Transverse colon (tissue), 4 donors: Measurements from ENCODE around the gene RBM20. TPM values are rescaled to one million over a fixed set of nuclear protein-coding genes. Genes with fewer than 3 reads are reported as not detected.

Experiments
- DNase-seq: peaks from one replicate; pipeline ENCODE4 v3.0.0-alpha.2; 2019
- H3K27ac ChIP-seq, 4 donors: fragments of 200-600 bp; sonication (generic); 2 replicates each; pipeline ENCODE4 v1.5.1; 2016 to 2018; ENCODE audit warnings: inconsistent platforms in 4 of 4
- H3K27me3 ChIP-seq: fragments of 200-600 bp; sonication (generic); 2 replicates; pipeline ENCODE4 v1.5.1; 2017; ENCODE audit warnings: inconsistent platforms
- H3K36me3 ChIP-seq, 4 donors: fragments of 200-600 bp; sonication (generic); 2 replicates each; pipeline ENCODE4 v1.5.1; 2017 to 2019; ENCODE audit warnings: inconsistent platforms in 4 of 4
- H3K4me1 ChIP-seq, 4 donors: fragments of 200-600 bp; sonication (generic); 2 replicates each; pipeline ENCODE4 v1.5.1; 2017 to 2020; ENCODE audit warnings: inconsistent platforms in 4 of 4
- H3K4me3 ChIP-seq, 4 donors: fragments of 200-600 bp; sonication (generic); 1 replicate in 1 of 4; 2 replicates in 3 of 4; pipeline versions ENCODE4 v1.5.1 to v1.6.1; 2017 to 2019; ENCODE audit warnings: inconsistent platforms in 4 of 4
- H3K9me3 ChIP-seq, 2 donors: fragments of 200-600 bp; sonication (generic); 2 replicates each; pipeline ENCODE4 v1.5.1; 2017 to 2019; ENCODE audit warnings: inconsistent platforms in 2 of 2
- EP300 ChIP-seq: sonication (generic); formaldehyde crosslinking; IDR thresholded peaks from one replicate; pipeline ENCODE4 v1.6.1; 2017; ENCODE audit warnings: antibody characterized with exemption, low read depth
- POLR2A ChIP-seq: fragments of 450-650 bp; IDR thresholded peaks from one replicate; pipeline ENCODE4 v1.6.1; 2016; ENCODE audit warnings: antibody characterized with exemption, mild to moderate bottlenecking, moderate library complexity
- POLR2AphosphoS5 ChIP-seq, 3 donors: sonication (generic); formaldehyde crosslinking; IDR thresholded peaks; one replicate each; pipeline ENCODE4 v1.6.1; 2016; ENCODE audit warnings: antibody characterized with exemption in 3 of 3
- WGBS, 2 donors: methylation state at CpG; one replicate each; pipeline ENCODE4 v1.1.5; 2018; ENCODE audit warnings: low coverage in 1 of 2; 5-methylcytosine and 5-hydroxymethylcytosine counted together
- in situ Hi-C, 4 donors: fragments of 200-750 bp; cut with MboI; loops; one replicate each; pipeline versions ENCODE4 v1.15.0 to v1.15.1; 2017; ENCODE audit warnings: low sequenced_read_pairs in 3 of 4, low pct_ligation_motif_present in 1 of 4, low pct_unique_long_range_greater_than_20kb in 1 of 4
- intact Hi-C: fragments of 100-400 bp; cut with DNase I; formaldehyde crosslinking; loops from one replicate; pipeline ENCODE4 v1.15.1; 2023; ENCODE audit warnings: low total_unique reads
- total RNA-seq, 4 donors: library from RNA; depleted of rRNA; stranded (reverse); fragments of >200 nt; gene quantifications; one replicate each; pipeline ENCODE4 v1.1.0, GENCODE V29; 2016
- TF ChIP-seq, protein P1 (sequence below), 5 experiments: fragments of 200-600 bp in 3 of 5; fragments of 450-650 bp in 2 of 5; sonication (generic) in 3 of 5; IDR thresholded peaks; 1 replicate in 2 of 5; 2 replicates in 3 of 5; pipeline ENCODE4 v1.5.1; 2016 to 2017; ENCODE audit warnings: antibody characterized with exemption in 5 of 5, inconsistent platforms in 3 of 5, mild to moderate bottlenecking in 2 of 5, moderate library complexity in 1 of 5

Gene RBM20
- total RNA-seq, 4 donors from 2014 or later, result 1.2 to 10.5 (median 2.9) TPM

DNA sequence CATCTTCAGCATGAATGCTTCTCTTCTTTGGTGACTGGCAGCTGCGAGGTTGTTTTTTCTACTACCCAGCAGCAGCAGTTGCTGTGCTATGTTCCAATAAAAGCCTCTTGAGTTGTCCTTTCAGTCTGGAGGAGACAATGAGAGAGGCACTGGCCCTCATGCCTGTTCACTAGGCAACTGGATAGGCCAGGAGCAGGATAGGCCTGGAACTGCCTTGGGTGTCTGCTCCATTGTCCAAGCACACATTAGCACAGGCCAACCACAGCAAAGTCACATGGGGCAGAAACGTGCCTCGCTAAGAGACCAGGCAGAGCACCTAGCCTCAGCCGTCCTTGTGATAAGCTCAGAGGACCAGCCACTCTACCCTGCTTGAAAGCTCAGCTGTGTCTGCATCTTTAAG, 150.7 kb downstream of the RBM20 start:
- Histone ChIP-seq H3K4me3 (no peak overlapping the region), H3K27me3 (no peaks in the 10 kb centered on the region), H3K36me3 (no peaks in the 10 kb centered on the region), H3K27ac (peak overlapping the region in 3 of 4 donors; percentile 54 to 59 (median 57)), H3K4me1 (peaks cover 7 to 43% (median 12%) of the 10 kb centered on the region in 4 donors), H3K9me3 (no peaks in the 10 kb centered on the region)
- intact Hi-C loops (no loop called here), in situ Hi-C loops (loop anchor here in 1 of 4 donors (25.0 kb wide), 1 partner anchor 92 kb away; no protein-coding TSS in a partner anchor)
- DNase-seq, result no peak
- no peak for TF ChIP-seq POLR2A
- TF ChIP-seq POLR2AphosphoS5 (IDR thresholded peaks at IDR 0.05), result no peak
- TF ChIP-seq EP300, result no peak
- TF ChIP-seq, protein P1, sequence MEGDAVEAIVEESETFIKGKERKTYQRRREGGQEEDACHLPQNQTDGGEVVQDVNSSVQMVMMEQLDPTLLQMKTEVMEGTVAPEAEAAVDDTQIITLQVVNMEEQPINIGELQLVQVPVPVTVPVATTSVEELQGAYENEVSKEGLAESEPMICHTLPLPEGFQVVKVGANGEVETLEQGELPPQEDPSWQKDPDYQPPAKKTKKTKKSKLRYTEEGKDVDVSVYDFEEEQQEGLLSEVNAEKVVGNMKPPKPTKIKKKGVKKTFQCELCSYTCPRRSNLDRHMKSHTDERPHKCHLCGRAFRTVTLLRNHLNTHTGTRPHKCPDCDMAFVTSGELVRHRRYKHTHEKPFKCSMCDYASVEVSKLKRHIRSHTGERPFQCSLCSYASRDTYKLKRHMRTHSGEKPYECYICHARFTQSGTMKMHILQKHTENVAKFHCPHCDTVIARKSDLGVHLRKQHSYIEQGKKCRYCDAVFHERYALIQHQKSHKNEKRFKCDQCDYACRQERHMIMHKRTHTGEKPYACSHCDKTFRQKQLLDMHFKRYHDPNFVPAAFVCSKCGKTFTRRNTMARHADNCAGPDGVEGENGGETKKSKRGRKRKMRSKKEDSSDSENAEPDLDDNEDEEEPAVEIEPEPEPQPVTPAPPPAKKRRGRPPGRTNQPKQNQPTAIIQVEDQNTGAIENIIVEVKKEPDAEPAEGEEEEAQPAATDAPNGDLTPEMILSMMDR (IDR thresholded peaks at IDR 0.05), result no peak
- 85 to 100% methylated on average over 1 to 4 of the region's 4 CpGs for WGBS, 2 donors

DNA sequence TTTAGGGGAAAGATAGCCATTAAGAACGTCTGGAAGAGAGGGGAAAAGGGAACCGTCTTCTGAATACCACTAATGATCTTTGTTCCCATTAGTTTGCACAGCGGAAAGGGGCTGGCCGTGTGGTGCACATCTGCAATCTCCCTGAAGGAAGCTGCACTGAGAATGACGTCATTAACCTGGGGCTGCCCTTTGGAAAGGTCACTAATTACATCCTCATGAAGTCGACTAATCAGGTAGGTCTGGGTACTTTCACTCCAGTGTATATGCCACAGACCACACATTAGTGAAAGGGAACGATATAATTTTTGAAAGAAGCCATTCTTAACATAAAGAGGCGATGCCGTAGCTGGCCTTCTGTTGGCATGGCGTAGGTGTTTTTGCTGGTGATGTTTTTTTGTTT, 153.3 kb downstream of the RBM20 start:
- no peaks in the 10 kb centered on the region for H3K9me3 ChIP-seq
- 63 to 83% methylated on average over 4 to 10 of the region's 10 CpGs for WGBS, 2 donors
- H3K27me3 ChIP-seq, result no peaks in the 10 kb centered on the region
- H3K36me3 ChIP-seq, result no peaks in the 10 kb centered on the region
- no peak for DNase-seq
- no peak overlapping the region for H3K4me3 ChIP-seq
- in situ Hi-C loops (loop anchor here in 1 of 4 donors (25.0 kb wide), 1 partner anchor 90 kb away; no protein-coding TSS in a partner anchor), intact Hi-C loops (no loop called here)
- no peak for TF ChIP-seq EP300
- TF ChIP-seq POLR2AphosphoS5 (IDR thresholded peaks at IDR 0.05), result no peak
- TF ChIP-seq, protein P1 (IDR thresholded peaks at IDR 0.05), result no peak
- TF ChIP-seq POLR2A, result no peak
- H3K4me1 ChIP-seq, result peaks cover 5 to 25% (median 7%) of the 10 kb centered on the region in 4 donors
- no peak overlapping the region for H3K27ac ChIP-seq

DNA sequence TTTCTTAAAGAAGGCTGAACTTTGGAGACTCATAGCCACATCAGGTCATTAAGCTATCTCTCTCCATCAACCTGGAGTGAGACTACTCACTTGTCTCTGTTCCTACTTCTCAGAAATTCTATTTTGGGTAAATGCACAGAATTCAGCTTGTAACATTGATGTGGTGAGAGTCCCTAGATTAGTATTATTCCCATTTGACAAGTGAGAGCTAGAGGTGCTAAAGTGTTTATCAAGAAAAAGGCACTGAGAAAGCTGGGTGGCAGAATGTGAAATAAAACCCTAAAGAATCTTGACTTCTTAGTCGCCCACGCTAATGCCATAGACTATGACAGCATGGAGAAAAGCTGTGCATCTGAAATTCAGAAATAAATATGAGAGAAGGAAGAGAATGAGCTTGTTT, 154.2 kb downstream of the RBM20 start:
- peaks cover 9 to 25% (median 12%) of the 10 kb centered on the region in 4 donors for H3K4me1 ChIP-seq
- no peaks in the 10 kb centered on the region for H3K27me3 ChIP-seq
- DNase-seq, result no peak
- TF ChIP-seq POLR2AphosphoS5 (IDR thresholded peaks at IDR 0.05), result no peak
- TF ChIP-seq EP300, result no peak
- TF ChIP-seq POLR2A, result no peak
- TF ChIP-seq, protein P1 (IDR thresholded peaks at IDR 0.05), result no peak
- intact Hi-C loops (no loop called here), in situ Hi-C loops (loop anchor here in 1 of 4 donors (25.0 kb wide), 1 partner anchor 89 kb away; no protein-coding TSS in a partner anchor)
- no peaks in the 10 kb centered on the region for H3K36me3 ChIP-seq
- WGBS, 2 donors, result 88 to 100% methylated on average over 2 of the region's 2 CpGs
- H3K27ac ChIP-seq, result no peak overlapping the region
- no peak overlapping the region for H3K4me3 ChIP-seq
- H3K9me3 ChIP-seq, result no peaks in the 10 kb centered on the region

DNA sequence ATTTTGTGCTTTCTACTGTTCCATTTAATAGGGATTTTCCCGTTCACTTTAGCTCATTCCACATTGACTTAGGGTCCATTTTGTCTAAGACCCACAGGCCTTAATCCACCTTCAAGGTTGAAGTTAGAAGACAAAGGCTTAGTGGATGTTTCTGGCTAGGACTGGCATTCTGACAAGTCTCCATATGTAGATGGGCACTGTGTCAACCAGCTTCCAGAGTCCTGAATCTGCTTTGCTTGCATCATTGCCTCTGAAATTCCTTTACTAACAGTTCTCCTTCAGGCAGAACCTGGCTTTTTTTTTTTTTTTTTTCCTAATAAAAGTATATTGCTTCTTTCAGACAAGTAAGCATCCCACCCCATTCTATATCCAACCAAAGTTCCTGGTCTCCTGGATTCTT, 158.0 kb downstream of the RBM20 start:
- DNase-seq, result no peak
- in situ Hi-C loops (loop anchor here in 2 of 4 donors (10.0 kb wide), 2 partner anchors 83 to 93 kb away; no protein-coding TSS in a partner anchor), intact Hi-C loops (no loop called here)
- no peak for TF ChIP-seq EP300
- TF ChIP-seq POLR2A, result no peak
- TF ChIP-seq POLR2AphosphoS5 (IDR thresholded peaks at IDR 0.05), result no peak
- TF ChIP-seq, protein P1 (IDR thresholded peaks at IDR 0.05), result no peak
- H3K9me3 ChIP-seq, result no peaks in the 10 kb centered on the region
- 75 to 100% methylated on average over 1 of the region's 1 CpG for WGBS, 2 donors
- no peaks in the 10 kb centered on the region for H3K36me3 ChIP-seq
- no peak overlapping the region for H3K4me3 ChIP-seq
- no peaks in the 10 kb centered on the region for H3K27me3 ChIP-seq
- H3K27ac ChIP-seq, result peak overlapping the region; percentile 48 to 75 (median 65)
- peaks cover 18 to 40% (median 24%) of the 10 kb centered on the region in 4 donors for H3K4me1 ChIP-seq
